Thyroid gland (tissue), 4 donors: ENCODE data around the gene PDZD2. TPM values are rescaled to one million over a fixed set of nuclear protein-coding genes. Genes with fewer than 3 reads are reported as not detected.

Source experiments
- DNase-seq, 2 donors: peaks; one replicate each; pipeline ENCODE4 v3.0.0-alpha.2; 2019
- H3K27ac ChIP-seq, 3 donors: fragments of 200-600 bp; sonication (generic); 1 replicate in 2 of 3; 2 replicates in 1 of 3; pipeline ENCODE4 v1.5.1; 2016 to 2019; ENCODE audit warnings: mild to moderate bottlenecking in 1 of 3, moderate library complexity in 1 of 3
- H3K27me3 ChIP-seq: fragments of 200-600 bp; sonication (generic); one replicate; pipeline ENCODE4 v1.5.1; 2019
- H3K36me3 ChIP-seq, 2 donors: fragments of 200-600 bp; sonication (generic); one replicate each; pipeline ENCODE4 v1.5.1; 2016 to 2019
- H3K4me1 ChIP-seq, 2 donors: fragments of 200-600 bp; sonication (generic); one replicate each; pipeline ENCODE4 v1.5.1; 2017 to 2019
- H3K4me3 ChIP-seq, 3 donors: fragments of 200-600 bp; sonication (generic); replicated peaks in 1 of 3; 1 replicate in 2 of 3; 2 replicates in 1 of 3; pipeline ENCODE4 v1.5.1; 2016; ENCODE audit warnings: mild to moderate bottlenecking in 1 of 3
- H3K9me3 ChIP-seq: fragments of 200-600 bp; sonication (generic); one replicate; pipeline ENCODE4 v1.5.1; 2017
- CTCF ChIP-seq, 6 experiments: fragments of 200-600 bp in 3 of 6; fragments of 450-650 bp in 3 of 6; sonication (generic) in 3 of 6; IDR thresholded peaks; one replicate each; pipeline ENCODE4 v1.5.1; 2016 to 2019; ENCODE audit warnings: antibody characterized with exemption in 6 of 6, mild to moderate bottlenecking in 2 of 6, inconsistent platforms in 1 of 6, moderate library complexity in 1 of 6
- POLR2A ChIP-seq, 2 donors: fragments of 450-650 bp; IDR thresholded peaks; one replicate each; pipeline ENCODE4 v1.6.1; 2017; ENCODE audit warnings: antibody characterized with exemption in 2 of 2, mild to moderate bottlenecking in 2 of 2, moderate library complexity in 1 of 2
- WGBS, 2 donors: methylation state at CpG; one replicate each; pipeline ENCODE4 v1.1.5; 2017; 5-methylcytosine and 5-hydroxymethylcytosine counted together
- intact Hi-C: fragments of 100-400 bp; cut with DNase I; formaldehyde crosslinking; loops from one replicate; pipeline ENCODE4 v1.15.1; 2023
- total RNA-seq, 4 donors: library from RNA; depleted of rRNA; stranded (reverse); fragments of >200 nt; gene quantifications; one replicate each; pipeline ENCODE4 v1.2.3, GENCODE V29; 2016

PDZD2 gene
- total RNA-seq, 4 donors from 2014 or later = 1.8 to 4.5 (median 3.9) TPM

- Histone ChIP-seq H3K36me3 (no peaks in the 10 kb centered on the region), H3K4me3 (no peak overlapping the region), H3K27me3 (no peaks in the 10 kb centered on the region), H3K9me3 (no peaks in the 10 kb centered on the region), H3K4me1 (peaks cover 4 to 15% of the 10 kb centered on the region in 2 donors), H3K27ac (no peak overlapping the region)
- TF ChIP-seq CTCF (IDR thresholded peaks at IDR 0.05) (no peak), POLR2A (IDR thresholded peaks at IDR 0.05) (no peak)
- no peak for DNase-seq
- intact Hi-C loops = no loop called here
- WGBS, 2 donors = 63 to 74% methylated on average over 4 of the region's 4 CpGs
These were observed 212.2 kb downstream of the PDZD2 start for GRCh38 chr5:31850981-31851689.

- WGBS, 2 donors = 51 to 59% methylated on average over 7 to 8 of the region's 8 CpGs
- H3K4me1 ChIP-seq = peaks cover 4 to 15% of the 10 kb centered on the region in 2 donors
- H3K27me3 ChIP-seq = no peaks in the 10 kb centered on the region
- peak; percentile 3 to 4 for DNase-seq
- H3K27ac ChIP-seq = peak overlapping the region in 1 of 3 donors; percentile 17
- H3K9me3 ChIP-seq = no peaks in the 10 kb centered on the region
- intact Hi-C loops = no loop called here
- H3K4me3 ChIP-seq = no peak overlapping the region
- H3K36me3 ChIP-seq = no peaks in the 10 kb centered on the region
- TF ChIP-seq CTCF (IDR thresholded peaks at IDR 0.05) (no peak), POLR2A (IDR thresholded peaks at IDR 0.05) (no peak)
These were observed 214.6 kb downstream of the PDZD2 start for GRCh38 chr5:31853398-31854135.

- intact Hi-C loops = no loop called here
- no peaks in the 10 kb centered on the region for H3K36me3 ChIP-seq
- peak overlapping the region; percentile 8 to 44 (median 11) for H3K4me3 ChIP-seq
- TF ChIP-seq POLR2A (IDR thresholded peaks at IDR 0.05) = no peak
- no peak for TF ChIP-seq CTCF (IDR thresholded peaks at IDR 0.05)
- peaks cover 4 to 15% of the 10 kb centered on the region in 2 donors for H3K4me1 ChIP-seq
- H3K27me3 ChIP-seq = no peaks in the 10 kb centered on the region
- H3K27ac ChIP-seq = peak overlapping the region in 2 of 3 donors; percentile 17 to 64
- WGBS, 2 donors = 4 to 9% methylated on average over 26 to 30 of the region's 49 CpGs
- peak; percentile 27 to 42 for DNase-seq
- no peaks in the 10 kb centered on the region for H3K9me3 ChIP-seq
These were observed 215.5 kb downstream of the PDZD2 start for GRCh38 chr5:31854181-31855133.

GRCh38 chr5:31855134-31856040 is 216.5 kb downstream of the PDZD2 start:
- WGBS, 2 donors = 12 to 15% methylated on average over 15 to 29 of the region's 31 CpGs
- peaks cover 4 to 15% of the 10 kb centered on the region in 2 donors for H3K4me1 ChIP-seq
- H3K4me3 ChIP-seq = peak overlapping the region; percentile 8 to 44 (median 11)
- no peaks in the 10 kb centered on the region for H3K36me3 ChIP-seq
- H3K27me3 ChIP-seq = no peaks in the 10 kb centered on the region
- no peaks in the 10 kb centered on the region for H3K9me3 ChIP-seq
- peak; percentile 14 to 20 for DNase-seq
- peak overlapping the region in 1 of 3 donors; percentile 64 for H3K27ac ChIP-seq
- intact Hi-C loops = no loop called here
- TF ChIP-seq POLR2A (IDR thresholded peaks at IDR 0.05) = no peak
- TF ChIP-seq CTCF (IDR thresholded peaks at IDR 0.05) = peak in 1 of 6 experiments; percentile 22
